WI38 (cell line): ENCODE data around the gene VCAM1.

Experiments used
- H3K4me3 ChIP-seq: 2 replicates; pipeline ENCODE4 v1.5.1; 2011; ENCODE audit warnings: low read depth, mild to moderate bottlenecking, control low read depth, low read length
- CTCF ChIP-seq: IDR thresholded peaks from 2 replicates; pipeline ENCODE4 v1.5.1; 2012; ENCODE audit warnings: low read depth, mild to moderate bottlenecking, control low read depth, low read length

Gene VCAM1

GRCh38 chr1:100760511-100760910 lies 41.0 kb downstream of the VCAM1 start:
- TF ChIP-seq CTCF, result no peak
- H3K4me3 ChIP-seq, result no peak overlapping the region

- TF ChIP-seq CTCF, result no peak
- no peak overlapping the region for H3K4me3 ChIP-seq
Observed at GRCh38 chr1:100762461-100762860, 42.9 kb downstream of the VCAM1 start.

GRCh38 chr1:100767176-100767890 lies 47.8 kb downstream of the VCAM1 start:
- no peak overlapping the region for H3K4me3 ChIP-seq
- no peak for TF ChIP-seq CTCF

- no peak overlapping the region for H3K4me3 ChIP-seq
- no peak for TF ChIP-seq CTCF
Observed at GRCh38 chr1:100769323-100769722, 49.8 kb downstream of the VCAM1 start.

GRCh38 chr1:100769906-100770646 lies 50.5 kb downstream of the VCAM1 start:
- TF ChIP-seq CTCF, result no peak

GRCh38 chr1:100773444-100773843 lies 53.9 kb downstream of the VCAM1 start:
- H3K4me3 ChIP-seq, result no peak overlapping the region
- TF ChIP-seq CTCF, result no peak

More at GRCh38 chr1:100769906-100770646, 50.5 kb downstream of the VCAM1 start:
- H3K4me3 ChIP-seq, result no peak overlapping the region

- TF ChIP-seq CTCF, result no peak
- no peak overlapping the region for H3K4me3 ChIP-seq
Observed at GRCh38 chr1:100774370-100774769, 54.8 kb downstream of the VCAM1 start.
